M059J (cell line): ENCODE results near the gene USP7. TPM values are rescaled to one million over a fixed set of nuclear protein-coding genes. Genes with fewer than 3 reads are reported as not detected.

Experiments used
- DNase-seq: peaks from one replicate; pipeline ENCODE4 v3.0.0-alpha.2; 2012; ENCODE audit warnings: low read depth
- total RNA-seq: library from RNA; depleted of rRNA; stranded (reverse); fragments of >200 nt; shearing (Covaris generic); gene quantifications from 2 replicates; pipeline ENCODE4 v1.2.3, GENCODE V29; 2014

The USP7 gene
- total RNA-seq, 1 experiment from 2014 or later, result 35.0 TPM

- no peak for DNase-seq
Observed at GRCh38 chr16:8952281-8952751, 11.4 kb downstream of the USP7 start.

GRCh38 chr16:8951447-8952280 is 12.0 kb downstream of the USP7 start:
- no peak for DNase-seq

GRCh38 chr16:8950580-8951077 is 13.1 kb downstream of the USP7 start:
- no peak for DNase-seq

- no peak for DNase-seq
Observed at GRCh38 chr16:8949536-8950418, 13.9 kb downstream of the USP7 start.

- DNase-seq, result no peak
Observed at GRCh38 chr16:8948831-8949230, 14.9 kb downstream of the USP7 start.

GRCh38 chr16:8948069-8948593 is 15.6 kb downstream of the USP7 start:
- DNase-seq, result no peak

GRCh38 chr16:8946544-8946943 is 17.2 kb downstream of the USP7 start:
- no peak for DNase-seq

GRCh38 chr16:8945626-8946296 is 17.9 kb downstream of the USP7 start:
- no peak for DNase-seq

- DNase-seq, result no peak
Observed at GRCh38 chr16:8943966-8944759, 19.5 kb downstream of the USP7 start.

- DNase-seq, result no peak
Observed at GRCh38 chr16:8943001-8943763, 20.5 kb downstream of the USP7 start.

- DNase-seq, result no peak
Observed at GRCh38 chr16:8941718-8942344, 21.9 kb downstream of the USP7 start.

- no peak for DNase-seq
Observed at GRCh38 chr16:8937803-8938202, 25.9 kb downstream of the USP7 start.

GRCh38 chr16:8936421-8936820 is 27.3 kb downstream of the USP7 start:
- peak; percentile 69 for DNase-seq

GRCh38 chr16:8935989-8936388 is 27.7 kb downstream of the USP7 start:
- no peak for DNase-seq

- DNase-seq, result no peak
Observed at GRCh38 chr16:8934601-8935000, 29.1 kb downstream of the USP7 start.

- DNase-seq, result peak; percentile 24
Observed at GRCh38 chr16:8931859-8932258, 31.8 kb downstream of the USP7 start.

GRCh38 chr16:8929086-8929748 is 34.5 kb downstream of the USP7 start:
- no peak for DNase-seq

GRCh38 chr16:8928467-8928957 is 35.2 kb downstream of the USP7 start:
- DNase-seq, result no peak

- no peak for DNase-seq
Observed at GRCh38 chr16:8926827-8927226, 36.9 kb downstream of the USP7 start.
